ENCODE measurements around the gene CHD6. TPM values are rescaled to one million over a fixed set of nuclear protein-coding genes. Genes with fewer than 3 reads are reported as not detected.
A peak's percentile ranks its signal among the peaks of the same experiment; 100 is the strongest.

The CHD6 gene
- total RNA-seq, 1 experiment from 2014 or later, result 80.5 TPM

DNA sequence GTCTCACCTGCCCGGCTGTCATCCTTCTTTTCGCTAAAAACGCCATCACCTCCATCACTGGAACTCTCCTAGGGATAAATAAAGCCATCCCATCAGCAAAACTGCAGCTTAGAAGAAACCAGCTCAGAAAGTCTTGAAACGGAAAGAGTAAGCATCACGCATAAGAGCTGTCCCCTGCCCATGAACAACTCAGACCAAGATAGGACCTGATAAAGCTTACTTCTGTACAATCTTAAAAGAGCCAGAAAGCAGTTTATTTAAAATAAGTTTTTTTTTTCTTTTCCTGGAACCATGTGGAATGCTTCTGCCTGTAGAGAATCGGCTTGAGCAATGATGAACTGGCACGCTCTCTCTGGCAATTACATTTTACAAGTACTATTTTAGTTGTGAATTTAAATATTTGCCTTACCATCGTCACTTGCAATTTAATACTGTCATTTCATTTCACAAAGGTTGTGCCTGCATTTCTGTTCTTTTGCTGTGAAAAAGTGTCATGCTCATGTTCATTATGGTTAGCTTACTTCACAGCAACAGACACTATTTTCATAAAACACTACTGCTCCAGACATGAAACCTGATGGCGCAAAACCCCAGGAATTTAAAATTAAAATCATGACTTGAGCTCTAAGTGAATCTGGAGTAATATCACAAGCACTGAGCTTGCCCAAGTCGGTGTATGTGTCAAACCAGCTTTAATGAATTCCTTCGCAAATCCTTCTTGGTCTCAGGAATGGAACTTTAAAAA, 191.9 kb downstream of the CHD6 start:
- POLR2A ChIA-PET, result no interaction called here
- peaks cover 15% of the 10 kb centered on the region for H3K36me3 ChIP-seq (ENCODE audit: control insufficient read depth, insufficient read depth, low read length)

DNA sequence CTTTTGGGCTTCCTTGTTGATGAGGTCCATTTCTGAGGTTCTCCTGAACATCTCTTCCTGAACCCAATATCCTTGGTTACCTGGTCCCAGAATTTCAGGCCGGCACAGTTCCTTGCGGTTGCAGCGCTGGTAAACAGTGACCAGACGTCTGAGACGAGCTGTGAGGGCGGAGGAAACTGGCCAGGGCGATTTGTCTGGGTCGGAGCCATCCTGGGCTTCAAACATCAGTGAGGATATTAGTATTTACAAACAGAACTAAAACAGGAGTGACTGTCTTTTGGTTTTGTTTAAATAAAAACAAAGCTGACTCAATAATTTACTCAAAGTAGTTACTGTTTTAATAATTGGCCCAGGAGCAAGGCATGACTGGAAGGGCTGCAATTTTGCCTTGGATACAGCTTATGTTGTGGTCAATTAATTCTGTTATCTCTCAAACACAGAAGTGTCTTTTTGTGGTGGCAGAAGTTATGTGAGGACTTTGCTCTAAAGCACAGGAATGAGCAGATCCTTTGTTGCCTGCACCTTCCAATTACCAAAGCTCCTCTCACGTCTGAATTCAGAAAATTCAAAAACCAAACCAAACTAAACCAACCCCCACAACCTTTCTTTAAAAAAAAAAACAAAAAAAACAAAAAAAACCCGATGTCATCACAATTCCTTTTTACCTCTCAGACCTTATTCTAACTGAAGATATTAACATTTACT, 192.8 kb downstream of the CHD6 start:
- ChIA-PET POLR2A (interaction anchor here (0.5 kb wide), 1 partner anchor 85 kb away, joined by 4 read pairs; no protein-coding TSS in a partner anchor), CTCF (interaction anchor here (0.7 kb wide), 1 partner anchor 437 kb away, joined by 5 read pairs; no protein-coding TSS in a partner anchor)
- peaks cover 75% of the 10 kb centered on the region for H3K36me3 Mint-ChIP-seq (ENCODE audit: insufficient read depth, unreplicated experiment)
- Histone ChIP-seq H3K4me3 (ENCODE audit: low read depth, low read length) (no peak overlapping the region), H3K36me3 (ENCODE audit: control insufficient read depth, insufficient read depth, low read length) (peaks cover 16% of the 10 kb centered on the region), H3K9me3 (no peaks in the 10 kb centered on the region), H3K27me3 (replicated peaks; ENCODE audit: control insufficient read depth, insufficient read depth, low read length) (no peaks in the 10 kb centered on the region), H3K4me1 (peaks cover 30% of the 10 kb centered on the region)
- H3K4me3 Mint-ChIP-seq (ENCODE audit: unreplicated experiment), result no peak overlapping the region
- H3K4me1 Mint-ChIP-seq (ENCODE audit: low read depth, unreplicated experiment), result peaks cover 26% of the 10 kb centered on the region
- no peak for DNase-seq
- TF ChIP-seq, protein P1, sequence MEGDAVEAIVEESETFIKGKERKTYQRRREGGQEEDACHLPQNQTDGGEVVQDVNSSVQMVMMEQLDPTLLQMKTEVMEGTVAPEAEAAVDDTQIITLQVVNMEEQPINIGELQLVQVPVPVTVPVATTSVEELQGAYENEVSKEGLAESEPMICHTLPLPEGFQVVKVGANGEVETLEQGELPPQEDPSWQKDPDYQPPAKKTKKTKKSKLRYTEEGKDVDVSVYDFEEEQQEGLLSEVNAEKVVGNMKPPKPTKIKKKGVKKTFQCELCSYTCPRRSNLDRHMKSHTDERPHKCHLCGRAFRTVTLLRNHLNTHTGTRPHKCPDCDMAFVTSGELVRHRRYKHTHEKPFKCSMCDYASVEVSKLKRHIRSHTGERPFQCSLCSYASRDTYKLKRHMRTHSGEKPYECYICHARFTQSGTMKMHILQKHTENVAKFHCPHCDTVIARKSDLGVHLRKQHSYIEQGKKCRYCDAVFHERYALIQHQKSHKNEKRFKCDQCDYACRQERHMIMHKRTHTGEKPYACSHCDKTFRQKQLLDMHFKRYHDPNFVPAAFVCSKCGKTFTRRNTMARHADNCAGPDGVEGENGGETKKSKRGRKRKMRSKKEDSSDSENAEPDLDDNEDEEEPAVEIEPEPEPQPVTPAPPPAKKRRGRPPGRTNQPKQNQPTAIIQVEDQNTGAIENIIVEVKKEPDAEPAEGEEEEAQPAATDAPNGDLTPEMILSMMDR (IDR thresholded peaks at IDR 0.05; ENCODE audit: insufficient read depth in 1 of 2, low read depth in 1 of 2, low read length in 1 of 2, severe bottlenecking in 1 of 2, unreplicated experiment in 1 of 2), result no peak
- H3K27me3 Mint-ChIP-seq (ENCODE audit: insufficient read depth, unreplicated experiment), result no peaks in the 10 kb centered on the region
- BruUV-seq (replicated peaks), result no TSS peak
- peak overlapping the region; percentile 27 for H3K27ac Mint-ChIP-seq (ENCODE audit: unreplicated experiment)
- intact Hi-C loops (cut with micrococcal nuclease; ENCODE audit: unreplicated experiment), result no loop called here
- H3K9me3 Mint-ChIP-seq (ENCODE audit: unreplicated experiment), result no peaks in the 10 kb centered on the region

More for the DNA sequence above, 191.9 kb downstream of the CHD6 start:
- no peaks in the 10 kb centered on the region for H3K27me3 Mint-ChIP-seq (ENCODE audit: insufficient read depth, unreplicated experiment)
- peaks cover 26% of the 10 kb centered on the region for H3K4me1 Mint-ChIP-seq (ENCODE audit: low read depth, unreplicated experiment)
- intact Hi-C loops (cut with micrococcal nuclease; ENCODE audit: unreplicated experiment), result no loop called here
- no peaks in the 10 kb centered on the region for H3K9me3 Mint-ChIP-seq (ENCODE audit: unreplicated experiment)
- Histone ChIP-seq H3K4me1 (peaks cover 30% of the 10 kb centered on the region), H3K27me3 (replicated peaks; ENCODE audit: control insufficient read depth, insufficient read depth, low read length) (no peaks in the 10 kb centered on the region), H3K4me3 (ENCODE audit: low read depth, low read length) (no peak overlapping the region), H3K9me3 (no peaks in the 10 kb centered on the region)
- no peak for DNase-seq
- H3K27ac Mint-ChIP-seq (ENCODE audit: unreplicated experiment), result no peak overlapping the region
- TF ChIP-seq, protein P1 (IDR thresholded peaks at IDR 0.05; ENCODE audit: insufficient read depth in 1 of 2, low read depth in 1 of 2, low read length in 1 of 2, severe bottlenecking in 1 of 2, unreplicated experiment in 1 of 2), result no peak
- H3K36me3 Mint-ChIP-seq (ENCODE audit: insufficient read depth, unreplicated experiment), result peaks cover 70% of the 10 kb centered on the region
- no TSS peak for BruUV-seq (replicated peaks)
- CTCF ChIA-PET, result interaction anchor here (0.7 kb wide), 1 partner anchor 438 kb away, joined by 5 read pairs; no protein-coding TSS in a partner anchor
- H3K4me3 Mint-ChIP-seq (ENCODE audit: unreplicated experiment), result no peak overlapping the region

DNA sequence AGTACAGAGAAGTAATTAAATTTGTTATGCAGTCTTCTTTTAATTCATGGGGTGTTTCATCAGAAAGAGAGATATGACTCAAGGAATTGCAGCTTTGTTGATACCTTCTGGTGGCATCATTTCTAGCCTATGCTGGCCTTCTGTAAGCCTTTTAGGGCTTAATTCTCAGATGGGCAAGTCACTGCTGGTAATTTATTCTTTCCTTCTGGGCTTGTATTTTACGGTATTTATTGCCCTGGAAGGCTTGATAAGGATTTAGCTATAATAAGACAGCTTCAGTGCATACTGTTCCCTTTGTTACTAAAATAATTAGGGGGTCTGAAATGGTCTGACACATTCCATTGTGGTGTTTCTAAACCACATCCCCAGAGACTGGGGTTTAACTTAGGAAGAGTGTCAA, 193.6 kb downstream of the CHD6 start:
- BruUV-seq (replicated peaks), result no TSS peak
- no peaks in the 10 kb centered on the region for H3K9me3 Mint-ChIP-seq (ENCODE audit: unreplicated experiment)
- H3K36me3 Mint-ChIP-seq (ENCODE audit: insufficient read depth, unreplicated experiment), result peaks cover 75% of the 10 kb centered on the region
- peaks cover 14% of the 10 kb centered on the region for H3K36me3 ChIP-seq (ENCODE audit: control insufficient read depth, insufficient read depth, low read length)
- peaks cover 30% of the 10 kb centered on the region for H3K4me1 ChIP-seq
- no peak overlapping the region for H3K4me3 ChIP-seq (ENCODE audit: low read depth, low read length)
- TF ChIP-seq, protein P1 (IDR thresholded peaks at IDR 0.05; ENCODE audit: insufficient read depth in 1 of 2, low read depth in 1 of 2, low read length in 1 of 2, severe bottlenecking in 1 of 2, unreplicated experiment in 1 of 2), result no peak
- H3K4me3 Mint-ChIP-seq (ENCODE audit: unreplicated experiment), result no peak overlapping the region
- ChIA-PET CTCF (no interaction called here), POLR2A (no interaction called here)
- peaks cover 26% of the 10 kb centered on the region for H3K4me1 Mint-ChIP-seq (ENCODE audit: low read depth, unreplicated experiment)
- no peak overlapping the region for H3K27ac Mint-ChIP-seq (ENCODE audit: unreplicated experiment)
- H3K27me3 ChIP-seq (replicated peaks; ENCODE audit: control insufficient read depth, insufficient read depth, low read length), result no peaks in the 10 kb centered on the region
- no peak for DNase-seq
- H3K9me3 ChIP-seq, result no peaks in the 10 kb centered on the region
- H3K27me3 Mint-ChIP-seq (ENCODE audit: insufficient read depth, unreplicated experiment), result no peaks in the 10 kb centered on the region
- intact Hi-C loops (cut with micrococcal nuclease; ENCODE audit: unreplicated experiment), result no loop called here
